Measurements from ENCODE around the gene MRPS11. TPM values are rescaled to one million over a fixed set of nuclear protein-coding genes. Genes with fewer than 3 reads are reported as not detected.
A peak's percentile ranks its signal among the peaks of the same experiment; 100 is the strongest.
"Not testable (repeated sequence)": the region's sequence is repeated elsewhere in the genome, so short reads cannot be mapped to it uniquely, and the experiment has no call there.

MRPS11 gene
- total RNA-seq, 1 donor from 2014 or later, result 72.6 TPM

- Mint-ChIP-seq H3K4me1 (peaks cover 33% of the 10 kb centered on the region), H3K36me3 (ENCODE audit: low read depth) (peaks cover 37% of the 10 kb centered on the region), H3K4me3 (no peak overlapping the region), H3K27me3 (no peaks in the 10 kb centered on the region), H3K27ac (no peak overlapping the region), H3K9me3 (no peaks in the 10 kb centered on the region)
- intact Hi-C loops (cut with micrococcal nuclease), result no loop called here
- no peak for DNase-seq
Observed at GRCh38 chr15:88469321-88469720, 1.8 kb downstream of the MRPS11 start.

GRCh38 chr15:88470625-88471372 lies 3.3 kb downstream of the MRPS11 start:
- Mint-ChIP-seq H3K9me3 (no peaks in the 10 kb centered on the region), H3K36me3 (ENCODE audit: low read depth) (peaks cover 28% of the 10 kb centered on the region), H3K27ac (no peak overlapping the region), H3K4me3 (no peak overlapping the region), H3K27me3 (no peaks in the 10 kb centered on the region), H3K4me1 (peaks cover 25% of the 10 kb centered on the region)
- intact Hi-C loops (cut with micrococcal nuclease), result no loop called here
- no peak for DNase-seq

GRCh38 chr15:88472225-88472624 lies 4.7 kb downstream of the MRPS11 start:
- Mint-ChIP-seq H3K27ac (peak overlapping the region; percentile 61), H3K36me3 (ENCODE audit: low read depth) (peaks cover 32% of the 10 kb centered on the region)

DNA sequence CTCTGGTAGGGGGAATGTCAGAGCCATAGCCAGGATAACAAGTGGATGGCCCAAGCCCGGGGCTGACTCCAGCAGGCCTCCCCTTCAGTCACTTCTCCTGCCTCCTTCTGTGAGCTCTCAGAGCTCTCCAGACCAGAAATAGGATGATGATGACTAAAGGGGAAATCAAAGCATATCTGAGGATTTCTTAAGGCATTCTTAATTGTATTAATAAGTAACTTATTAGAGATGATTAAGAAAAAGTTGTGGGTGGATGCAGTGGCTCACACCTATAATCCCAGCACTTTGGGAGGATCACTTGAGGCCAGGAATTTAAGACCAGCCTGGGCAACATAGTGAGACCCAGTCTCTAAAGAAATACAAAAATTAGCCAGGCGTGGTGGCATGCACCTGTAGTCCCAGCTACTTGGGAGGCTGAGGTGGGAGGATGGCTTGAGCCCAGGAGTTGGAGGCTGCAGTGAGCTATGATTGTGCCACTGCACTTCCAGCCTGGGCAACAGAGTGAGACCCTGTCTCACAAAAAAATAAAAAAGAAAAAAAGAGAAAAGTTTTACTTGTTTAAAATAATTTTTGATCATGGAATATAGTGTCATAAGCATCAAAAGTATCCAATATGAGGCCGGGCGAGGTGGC lies 6.3 kb downstream of the MRPS11 start:
- H3K27ac Mint-ChIP-seq; intact Hi-C loops (cut with micrococcal nuclease); DNase-seq; H3K4me3 Mint-ChIP-seq; H3K9me3 Mint-ChIP-seq; H3K27me3 Mint-ChIP-seq; H3K4me1 Mint-ChIP-seq: not testable (repeated sequence)
- peaks cover 37% of the 10 kb centered on the region for H3K36me3 Mint-ChIP-seq (ENCODE audit: low read depth)

More at GRCh38 chr15:88472225-88472624, 4.7 kb downstream of the MRPS11 start:
- intact Hi-C loops (cut with micrococcal nuclease), result no loop called here
- no peaks in the 10 kb centered on the region for H3K9me3 Mint-ChIP-seq
- H3K27me3 Mint-ChIP-seq, result no peaks in the 10 kb centered on the region
- no peak for DNase-seq
- H3K4me3 Mint-ChIP-seq, result no peak overlapping the region
- H3K4me1 Mint-ChIP-seq, result peaks cover 16% of the 10 kb centered on the region

DNA sequence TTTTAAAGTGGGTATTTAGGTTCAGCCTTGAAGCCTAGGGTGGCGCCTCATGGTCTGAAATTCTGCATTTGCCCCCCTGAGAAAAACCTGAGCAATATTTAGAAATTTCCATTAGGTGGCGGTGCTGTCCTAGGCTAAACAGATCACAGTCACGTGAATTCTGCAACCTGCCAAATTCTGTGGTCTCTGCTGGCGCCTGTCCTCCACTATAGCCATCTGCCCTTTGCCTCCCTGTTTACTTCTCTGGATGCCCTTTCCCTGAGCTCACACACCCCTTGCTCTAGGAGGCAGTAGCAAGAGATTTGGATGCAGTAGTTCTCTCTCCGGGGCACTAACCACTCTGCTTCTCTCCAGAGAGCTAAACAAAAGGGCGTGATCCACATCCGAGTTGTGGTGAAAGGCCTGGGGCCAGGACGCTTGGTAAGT lies 9.1 kb downstream of the MRPS11 start:
- no peak overlapping the region for H3K4me3 Mint-ChIP-seq
- peak; percentile 70 for DNase-seq
- H3K4me1 Mint-ChIP-seq, result peaks cover 7% of the 10 kb centered on the region
- peaks cover 37% of the 10 kb centered on the region for H3K36me3 Mint-ChIP-seq (ENCODE audit: low read depth)
- H3K9me3 Mint-ChIP-seq, result no peaks in the 10 kb centered on the region
- intact Hi-C loops (cut with micrococcal nuclease), result loop anchor here (1.0 kb wide), 1 partner anchor 188 kb away; no protein-coding TSS in a partner anchor
- no peaks in the 10 kb centered on the region for H3K27me3 Mint-ChIP-seq
- no peak overlapping the region for H3K27ac Mint-ChIP-seq

DNA sequence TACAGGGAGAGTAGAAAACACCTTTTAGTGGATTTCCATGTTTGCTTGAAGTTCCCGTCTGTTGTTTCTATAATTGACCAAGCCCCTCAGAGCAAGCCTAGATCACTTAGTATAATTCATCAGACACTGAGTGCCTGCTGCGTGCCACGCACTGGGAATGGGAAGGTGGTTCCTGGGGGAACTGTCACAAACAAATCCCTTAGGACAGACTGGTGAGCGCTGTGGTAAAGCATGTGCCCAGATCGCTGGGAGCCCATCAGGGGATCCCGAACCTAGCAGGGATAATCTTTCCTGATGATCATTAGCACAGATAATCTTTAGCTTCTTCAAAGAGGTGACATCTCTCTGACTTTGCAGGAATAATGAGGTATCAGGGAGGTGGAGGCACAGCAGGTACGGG lies 9.6 kb downstream of the MRPS11 start:
- peaks cover 33% of the 10 kb centered on the region for H3K36me3 Mint-ChIP-seq (ENCODE audit: low read depth)
- H3K27ac Mint-ChIP-seq, result no peak overlapping the region
- H3K4me3 Mint-ChIP-seq, result no peak overlapping the region
- no peaks in the 10 kb centered on the region for H3K27me3 Mint-ChIP-seq
- no peaks in the 10 kb centered on the region for H3K9me3 Mint-ChIP-seq
- intact Hi-C loops (cut with micrococcal nuclease), result no loop called here
- DNase-seq, result no peak
- H3K4me1 Mint-ChIP-seq, result peaks cover 3% of the 10 kb centered on the region

- no peak overlapping the region for H3K27ac Mint-ChIP-seq
- H3K9me3 Mint-ChIP-seq, result no peaks in the 10 kb centered on the region
- H3K4me1 Mint-ChIP-seq, result no peaks in the 10 kb centered on the region
- no peak overlapping the region for H3K4me3 Mint-ChIP-seq
- no peak for DNase-seq
- H3K27me3 Mint-ChIP-seq, result no peaks in the 10 kb centered on the region
- peaks cover 25% of the 10 kb centered on the region for H3K36me3 Mint-ChIP-seq (ENCODE audit: low read depth)
- intact Hi-C loops (cut with micrococcal nuclease), result no loop called here
Observed at GRCh38 chr15:88477904-88478303, 10.4 kb downstream of the MRPS11 start.

GRCh38 chr15:88479169-88479568 lies 11.7 kb downstream of the MRPS11 start:
- intact Hi-C loops (cut with micrococcal nuclease), result no loop called here
- Mint-ChIP-seq H3K27me3 (no peaks in the 10 kb centered on the region), H3K4me1 (no peaks in the 10 kb centered on the region)

GRCh38 chr15:88480981-88481380 lies 13.5 kb downstream of the MRPS11 start:
- H3K36me3 Mint-ChIP-seq (ENCODE audit: low read depth), result peaks cover 12% of the 10 kb centered on the region
- H3K4me1 Mint-ChIP-seq, result no peaks in the 10 kb centered on the region
- no peak overlapping the region for H3K27ac Mint-ChIP-seq
- no peak overlapping the region for H3K4me3 Mint-ChIP-seq
- no peaks in the 10 kb centered on the region for H3K9me3 Mint-ChIP-seq
- DNase-seq, result no peak
- no peaks in the 10 kb centered on the region for H3K27me3 Mint-ChIP-seq
- intact Hi-C loops (cut with micrococcal nuclease), result no loop called here

More at GRCh38 chr15:88479169-88479568, 11.7 kb downstream of the MRPS11 start:
- no peak overlapping the region for H3K27ac Mint-ChIP-seq
- peaks cover 16% of the 10 kb centered on the region for H3K36me3 Mint-ChIP-seq (ENCODE audit: low read depth)
- no peak overlapping the region for H3K4me3 Mint-ChIP-seq
- no peaks in the 10 kb centered on the region for H3K9me3 Mint-ChIP-seq
- no peak for DNase-seq

GRCh38 chr15:88482263-88482662 lies 14.8 kb downstream of the MRPS11 start:
- Mint-ChIP-seq H3K9me3 (no peaks in the 10 kb centered on the region), H3K4me1 (no peaks in the 10 kb centered on the region), H3K36me3 (ENCODE audit: low read depth) (peaks cover 8% of the 10 kb centered on the region), H3K4me3 (no peak overlapping the region), H3K27ac (no peak overlapping the region), H3K27me3 (no peaks in the 10 kb centered on the region)
- DNase-seq, result no peak
- intact Hi-C loops (cut with micrococcal nuclease), result no loop called here

DNA sequence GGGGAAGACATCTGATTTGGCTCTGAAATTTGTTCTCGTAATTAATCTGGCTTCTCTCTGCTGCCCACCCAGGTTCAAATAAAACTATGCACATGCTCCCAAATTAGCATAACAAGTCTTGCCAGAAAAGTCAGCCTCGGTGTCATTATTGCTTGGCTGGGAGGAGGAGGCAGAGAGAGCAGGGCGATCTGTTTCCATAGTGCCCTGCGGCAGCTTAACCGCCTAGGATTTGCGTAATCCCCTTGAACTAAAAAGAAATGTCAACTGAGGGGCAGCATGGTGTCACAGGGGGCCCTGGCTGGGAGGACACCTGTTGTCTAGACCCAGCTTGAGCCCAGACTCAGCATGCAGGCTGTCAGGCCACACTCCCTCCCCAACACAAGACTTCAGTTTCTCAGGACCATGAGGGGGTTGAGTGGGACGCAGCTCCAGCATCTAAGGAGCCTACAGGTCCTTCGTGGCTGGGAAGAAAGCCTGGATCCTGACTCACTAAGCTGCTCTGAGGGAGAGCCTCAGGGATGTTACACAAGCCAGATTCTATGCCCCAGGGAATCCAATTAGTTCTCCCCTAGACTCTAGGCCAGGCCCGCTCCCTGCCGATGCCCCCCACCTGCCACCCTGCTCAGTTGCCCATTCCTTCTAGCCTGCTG lies 17.3 kb downstream of the MRPS11 start:
- intact Hi-C loops (cut with micrococcal nuclease), result no loop called here
- Mint-ChIP-seq H3K27ac (no peak overlapping the region), H3K36me3 (ENCODE audit: low read depth) (no peaks in the 10 kb centered on the region), H3K9me3 (no peaks in the 10 kb centered on the region), H3K4me3 (no peak overlapping the region), H3K27me3 (no peaks in the 10 kb centered on the region), H3K4me1 (no peaks in the 10 kb centered on the region)
- DNase-seq, result no peak

DNA sequence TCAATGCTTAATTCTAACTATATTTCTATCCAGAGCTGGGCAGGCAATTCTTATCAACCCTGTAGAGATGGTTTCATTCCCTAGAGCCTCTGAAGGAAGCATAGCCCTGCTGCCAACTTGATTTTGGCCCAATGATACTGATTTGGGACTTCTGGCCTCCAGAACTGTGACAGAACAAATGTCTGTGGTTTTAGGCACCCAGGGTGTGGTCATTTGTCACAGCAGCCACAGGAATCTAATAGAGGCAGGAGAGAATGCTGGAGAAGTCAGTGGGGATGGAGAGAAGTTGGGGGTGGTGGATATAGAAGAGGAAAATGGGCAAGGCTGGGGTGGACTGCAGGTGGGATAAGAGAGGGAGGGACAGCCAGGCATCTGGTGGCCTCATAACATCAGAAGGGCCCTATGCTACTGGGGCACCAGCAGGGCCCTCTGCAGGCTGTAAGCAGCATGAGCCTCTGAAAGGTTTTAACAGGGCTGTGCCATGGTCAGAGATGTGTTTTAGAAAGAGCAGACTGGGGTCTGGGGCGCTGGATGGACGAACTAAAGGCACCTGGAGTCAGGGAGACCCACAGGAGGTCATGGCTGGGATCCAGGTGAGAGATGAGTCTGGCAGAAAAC lies 19.8 kb downstream of the MRPS11 start:
- no peaks in the 10 kb centered on the region for H3K4me1 Mint-ChIP-seq
- DNase-seq, result no peak
- no peaks in the 10 kb centered on the region for H3K27me3 Mint-ChIP-seq
- H3K27ac Mint-ChIP-seq, result no peak overlapping the region
- no peaks in the 10 kb centered on the region for H3K9me3 Mint-ChIP-seq
- intact Hi-C loops (cut with micrococcal nuclease), result no loop called here
- no peaks in the 10 kb centered on the region for H3K36me3 Mint-ChIP-seq (ENCODE audit: low read depth)
- H3K4me3 Mint-ChIP-seq, result no peak overlapping the region

- Mint-ChIP-seq H3K9me3 (no peaks in the 10 kb centered on the region), H3K27ac (no peak overlapping the region), H3K27me3 (no peaks in the 10 kb centered on the region), H3K36me3 (ENCODE audit: low read depth) (no peaks in the 10 kb centered on the region), H3K4me3 (no peak overlapping the region), H3K4me1 (no peaks in the 10 kb centered on the region)
- intact Hi-C loops (cut with micrococcal nuclease), result no loop called here
- DNase-seq, result no peak
Observed at GRCh38 chr15:88487796-88488523, 20.5 kb downstream of the MRPS11 start.
